ENCODE measurements around the gene NRARP. TPM values are rescaled to one million over a fixed set of nuclear protein-coding genes. Genes with fewer than 3 reads are reported as not detected.

The NRARP gene
- total and polyA plus RNA-seq, 7 experiments from 2014 or later, result 0.70 to 2.7 (median 1.7) TPM; not detected in 2

- ATAC-seq (no peak), DNase-seq (peak in 1 of 9 donors; percentile 14)
- Mint-ChIP-seq H3K27me3 (peaks cover 0 to 18% (median 4%) of the 10 kb centered on the region in 5 donors), H3K27ac (peak overlapping the region in 1 of 9 donors; percentile 7), H3K9me3 (no peaks in the 10 kb centered on the region), H3K4me3 (peak overlapping the region in 5 of 10 donors; percentile 6 to 66 (median 32)), H3K4me1 (peaks cover 0 to 14% (median 11%) of the 10 kb centered on the region in 7 donors), H3K36me3 (no peaks in the 10 kb centered on the region)
- Histone ChIP-seq H3K36me3 (ENCODE audit: control insufficient read depth in 2 of 3, insufficient read depth in 3 of 3, low read length in 3 of 3) (no peaks in the 10 kb centered on the region), H3K27ac (ENCODE audit: low read depth, low read length) (no peak overlapping the region), H3K4me1 (ENCODE audit: control insufficient read depth in 2 of 2, insufficient read depth in 2 of 2, low read length in 2 of 2) (peaks cover 7 to 27% of the 10 kb centered on the region in 2 donors), H3K27me3 (ENCODE audit: control insufficient read depth in 2 of 2, insufficient read depth in 2 of 2, low read length in 2 of 2) (peaks cover 12 to 15% of the 10 kb centered on the region in 2 donors), H3K4me3 (ENCODE audit: low read length) (no peak overlapping the region), H3K9me3 (ENCODE audit: control insufficient read depth in 2 of 3, low read length in 3 of 3) (no peaks in the 10 kb centered on the region)
- CTCF ChIA-PET, result no interaction called here
- intact Hi-C loops (cut with micrococcal nuclease), result loop anchor here (2.0 to 10.0 kb wide), 5 partner anchors 63 to 251 kb away; partner anchors contain the start of genes EXD3 (in 1 of the 2), MRPL41 (in 1 of the 2), NOXA1 (in 1 of the 2) and PNPLA7 (in 1 of the 2)
- POLR2A ChIA-PET, result interaction anchor here (1.1 to 1.2 kb wide), 2 partner anchors 17 to 576 kb away, joined by 3 read pairs; no protein-coding TSS in a partner anchor
Measured at GRCh38 chr9:137303893-137304382, 1.9 kb upstream of the NRARP start.

- peaks cover 0 to 24% (median 4%) of the 10 kb centered on the region in 5 donors for H3K27me3 Mint-ChIP-seq
- DNase-seq (peak in 1 of 9 donors; percentile 12), ATAC-seq (no peak)
- H3K36me3 Mint-ChIP-seq, result no peaks in the 10 kb centered on the region
- H3K4me3 Mint-ChIP-seq, result peak overlapping the region in 9 of 10 donors; percentile 6 to 66 (median 36)
- peaks cover 15 to 18% of the 10 kb centered on the region in 2 donors for H3K27me3 ChIP-seq (ENCODE audit: control insufficient read depth in 2 of 2, insufficient read depth in 2 of 2, low read length in 2 of 2)
- H3K27ac Mint-ChIP-seq, result peak overlapping the region in 2 of 9 donors; percentile 7 to 26
- H3K4me3 ChIP-seq (ENCODE audit: low read length), result no peak overlapping the region
- H3K9me3 Mint-ChIP-seq, result no peaks in the 10 kb centered on the region
- CTCF ChIA-PET, result no interaction called here
- peaks cover 0 to 14% (median 11%) of the 10 kb centered on the region in 7 donors for H3K4me1 Mint-ChIP-seq
- no peaks in the 10 kb centered on the region for H3K9me3 ChIP-seq (ENCODE audit: control insufficient read depth in 2 of 3, low read length in 3 of 3)
- no peak overlapping the region for H3K27ac ChIP-seq (ENCODE audit: low read depth, low read length)
- intact Hi-C loops (cut with micrococcal nuclease), result loop anchor here (2.0 to 10.0 kb wide), 5 partner anchors 63 to 251 kb away; partner anchors contain the start of genes EXD3 (in 1 of the 2), MRPL41 (in 1 of the 2), NOXA1 (in 1 of the 2) and PNPLA7 (in 1 of the 2)
- H3K4me1 ChIP-seq (ENCODE audit: control insufficient read depth in 2 of 2, insufficient read depth in 2 of 2, low read length in 2 of 2), result peaks cover 7 to 27% of the 10 kb centered on the region in 2 donors
- POLR2A ChIA-PET, result interaction anchor here (1.2 kb wide), 1 partner anchor 576 kb away, joined by 3 read pairs; no protein-coding TSS in a partner anchor
- no peaks in the 10 kb centered on the region for H3K36me3 ChIP-seq (ENCODE audit: control insufficient read depth in 2 of 3, insufficient read depth in 3 of 3, low read length in 3 of 3)
Measured at GRCh38 chr9:137303151-137303892, 1.3 kb upstream of the NRARP start.

DNA sequence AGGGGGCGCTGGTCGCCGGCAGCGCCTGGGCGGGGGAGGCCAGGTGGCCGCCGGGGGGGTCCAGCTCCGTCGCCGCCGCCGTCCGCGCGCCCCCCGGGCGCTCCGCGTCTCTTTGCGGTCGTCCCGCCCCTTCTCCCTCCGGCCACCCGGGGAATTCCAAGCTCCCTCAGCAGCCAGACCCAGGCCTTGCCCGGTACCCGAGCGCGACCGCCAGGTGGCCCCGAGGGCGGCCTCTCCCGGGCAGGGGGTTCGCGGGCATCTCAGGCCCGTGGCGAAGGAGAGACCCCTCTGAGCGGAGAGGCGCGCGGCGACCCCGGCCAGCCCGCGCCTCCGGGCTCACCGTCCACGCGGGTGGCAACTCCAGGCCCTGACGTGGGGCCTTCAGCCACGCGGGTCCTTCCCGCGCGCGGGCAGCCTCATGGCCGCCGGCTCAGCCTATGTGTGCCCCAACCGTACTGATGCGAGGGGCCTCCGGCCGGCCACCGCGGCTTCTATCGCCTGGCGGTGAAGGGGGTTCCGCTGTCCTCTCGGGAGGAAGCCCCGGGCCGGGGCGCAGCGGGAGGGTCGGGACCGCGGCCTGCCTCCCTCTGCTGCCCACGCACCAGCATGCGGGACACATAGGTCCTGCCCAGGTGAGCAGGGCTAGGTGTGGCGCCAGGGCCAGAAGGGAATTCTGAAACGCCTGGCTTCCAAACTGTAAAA is 529 bp upstream of the NRARP start:
- Histone ChIP-seq H3K36me3 (ENCODE audit: control insufficient read depth in 2 of 3, insufficient read depth in 3 of 3, low read length in 3 of 3) (no peaks in the 10 kb centered on the region), H3K27me3 (ENCODE audit: control insufficient read depth in 2 of 2, insufficient read depth in 2 of 2, low read length in 2 of 2) (peaks cover 15 to 18% of the 10 kb centered on the region in 2 donors), H3K27ac (ENCODE audit: low read depth, low read length) (peak overlapping the region; percentile 48), H3K4me1 (ENCODE audit: control insufficient read depth in 2 of 2, insufficient read depth in 2 of 2, low read length in 2 of 2) (peaks cover 7 to 27% of the 10 kb centered on the region in 2 donors), H3K4me3 (ENCODE audit: low read length) (no peak overlapping the region), H3K9me3 (ENCODE audit: control insufficient read depth in 2 of 3, low read length in 3 of 3) (no peaks in the 10 kb centered on the region)
- Mint-ChIP-seq H3K27me3 (peaks cover 0 to 29% (median 4%) of the 10 kb centered on the region in 5 donors), H3K4me3 (peak overlapping the region in 5 of 10 donors; percentile 32 to 84 (median 36)), H3K27ac (peak overlapping the region in 1 of 9 donors; percentile 26), H3K4me1 (peaks cover 0 to 14% (median 11%) of the 10 kb centered on the region in 7 donors), H3K9me3 (no peaks in the 10 kb centered on the region), H3K36me3 (no peaks in the 10 kb centered on the region)
- DNase-seq, result no peak
- ATAC-seq, result peak; percentile 59
- CTCF ChIA-PET, result interaction anchor here (0.7 to 1.4 kb wide), 7 partner anchors 10 to 218 kb away, joined by 3 to 4 read pairs (median 3); partner anchors contain the start of genes EXD3 and NOXA1
- POLR2A ChIA-PET, result interaction anchor here (0.7 to 1.5 kb wide), 5 partner anchors 23 to 575 kb away, joined by 3 to 8 read pairs (median 4); partner anchors contain the start of genes EXD3 and NOXA1
- intact Hi-C loops (cut with micrococcal nuclease), result loop anchor here (1.0 to 10.0 kb wide), 7 partner anchors 62 to 252 kb away; partner anchors contain the start of genes EXD3 (in 1 of the 2), MRPL41 (in 1 of the 2), NOXA1 (in 1 of the 2) and PNPLA7 (in 1 of the 2)

DNA sequence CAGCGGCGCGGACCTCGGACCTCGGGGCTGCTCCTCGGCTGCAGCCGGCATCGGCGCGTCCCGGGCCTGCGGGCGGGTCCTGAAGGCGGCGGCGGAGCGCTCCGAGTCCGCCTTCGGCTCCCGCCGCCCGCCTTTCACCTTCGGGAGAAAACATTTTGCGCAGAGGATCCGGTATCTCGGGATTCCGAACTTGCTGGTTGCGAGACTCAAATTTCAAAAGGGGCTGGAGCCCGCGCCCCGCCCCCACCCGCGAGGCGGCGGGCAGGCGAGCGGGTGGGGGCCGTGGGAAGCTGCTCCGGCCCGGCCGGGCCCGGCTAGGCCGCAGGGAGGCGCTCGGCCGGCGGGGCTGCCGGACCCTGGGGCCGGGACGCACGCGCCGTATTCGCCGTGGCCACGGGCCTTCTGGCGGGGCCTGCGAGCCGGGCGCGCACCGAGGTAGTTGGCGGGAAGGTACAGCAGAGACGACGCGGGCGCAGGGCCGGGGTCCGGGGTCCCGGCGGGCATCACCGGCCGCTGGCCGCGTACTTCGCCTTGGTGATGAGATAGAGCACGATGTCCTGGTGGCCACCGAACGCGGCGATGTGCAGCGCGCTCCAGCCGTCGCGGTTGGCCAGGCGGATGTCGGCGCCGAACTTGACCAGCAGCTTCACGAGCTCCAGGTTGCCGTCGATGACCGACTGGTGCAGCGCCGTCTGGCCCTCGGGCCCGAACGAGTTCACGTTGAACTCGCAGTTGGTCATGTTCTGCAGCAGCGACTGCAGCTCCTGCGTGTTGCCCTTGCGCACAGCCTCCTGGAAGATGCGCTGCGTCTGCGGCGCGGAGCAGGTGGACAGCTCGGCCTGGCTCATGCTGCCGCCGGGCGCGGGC is 757 bp downstream of the NRARP start:
- ChIA-PET POLR2A (interaction anchor here (1.3 to 1.5 kb wide), 2 partner anchors 61 to 86 kb away, joined by 4 to 8 read pairs; no protein-coding TSS in a partner anchor), CTCF (interaction anchor here (0.6 to 1.4 kb wide), 6 partner anchors 19 to 219 kb away, joined by 3 to 4 read pairs (median 3); no protein-coding TSS in a partner anchor)
- DNase-seq (peak in 2 of 9 donors; percentile 23 to 50), ATAC-seq (peak; percentile 2)
- Mint-ChIP-seq H3K9me3 (no peaks in the 10 kb centered on the region), H3K27me3 (peaks cover 10 to 41% (median 16%) of the 10 kb centered on the region in 5 donors), H3K27ac (peak overlapping the region in 3 of 9 donors; percentile 41 to 77 (median 66)), H3K36me3 (no peaks in the 10 kb centered on the region), H3K4me3 (peak overlapping the region; percentile 58 to 91 (median 82)), H3K4me1 (peaks cover 0 to 19% (median 13%) of the 10 kb centered on the region in 7 donors)
- H3K9me3 ChIP-seq (ENCODE audit: control insufficient read depth in 2 of 3, low read length in 3 of 3), result no peaks in the 10 kb centered on the region
- peaks cover 7 to 25% of the 10 kb centered on the region in 2 donors for H3K4me1 ChIP-seq (ENCODE audit: control insufficient read depth in 2 of 2, insufficient read depth in 2 of 2, low read length in 2 of 2)
- H3K36me3 ChIP-seq (ENCODE audit: control insufficient read depth in 2 of 3, insufficient read depth in 3 of 3, low read length in 3 of 3), result no peaks in the 10 kb centered on the region
- intact Hi-C loops (cut with micrococcal nuclease), result loop anchor here (5.0 to 10.0 kb wide), 3 partner anchors 121 to 253 kb away; partner anchors contain the start of genes EXD3 (in 1 of the 2), MRPL41 (in 1 of the 2), NOXA1 (in 1 of the 2) and PNPLA7 (in 1 of the 2)
- peak overlapping the region; percentile 56 for H3K4me3 ChIP-seq (ENCODE audit: low read length)
- no peak overlapping the region for H3K27ac ChIP-seq (ENCODE audit: low read depth, low read length)
- peaks cover 15 to 22% of the 10 kb centered on the region in 2 donors for H3K27me3 ChIP-seq (ENCODE audit: control insufficient read depth in 2 of 2, insufficient read depth in 2 of 2, low read length in 2 of 2)

- no peaks in the 10 kb centered on the region for H3K36me3 ChIP-seq (ENCODE audit: control insufficient read depth in 2 of 3, insufficient read depth in 3 of 3, low read length in 3 of 3)
- Mint-ChIP-seq H3K4me1 (peaks cover 0 to 18% (median 13%) of the 10 kb centered on the region in 7 donors), H3K36me3 (no peaks in the 10 kb centered on the region), H3K27ac (peak overlapping the region in 6 of 9 donors; percentile 32 to 77 (median 54)), H3K27me3 (peaks cover 10 to 42% (median 16%) of the 10 kb centered on the region in 5 donors), H3K4me3 (peak overlapping the region; percentile 74 to 91 (median 82)), H3K9me3 (no peaks in the 10 kb centered on the region)
- ATAC-seq (no peak), DNase-seq (no peak)
- H3K27me3 ChIP-seq (ENCODE audit: control insufficient read depth in 2 of 2, insufficient read depth in 2 of 2, low read length in 2 of 2), result peaks cover 15 to 22% of the 10 kb centered on the region in 2 donors
- no peak overlapping the region for H3K27ac ChIP-seq (ENCODE audit: low read depth, low read length)
- ChIA-PET CTCF (interaction anchor here (0.6 kb wide), 1 partner anchor 13 kb away, joined by 7 read pairs; no protein-coding TSS in a partner anchor), POLR2A (no interaction called here)
- peaks cover 7 to 18% of the 10 kb centered on the region in 2 donors for H3K4me1 ChIP-seq (ENCODE audit: control insufficient read depth in 2 of 2, insufficient read depth in 2 of 2, low read length in 2 of 2)
- intact Hi-C loops (cut with micrococcal nuclease), result loop anchor here (5.0 to 10.0 kb wide), 3 partner anchors 122 to 254 kb away; partner anchors contain the start of genes EXD3 (in 1 of the 2), MRPL41 (in 1 of the 2), NOXA1 (in 1 of the 2) and PNPLA7 (in 1 of the 2)
- no peaks in the 10 kb centered on the region for H3K9me3 ChIP-seq (ENCODE audit: control insufficient read depth in 2 of 3, low read length in 3 of 3)
- H3K4me3 ChIP-seq (ENCODE audit: low read length), result peak overlapping the region; percentile 51
Measured at GRCh38 chr9:137300567-137301080, 1.4 kb downstream of the NRARP start.
